ENCODE data around the gene ERGIC3.
"Not testable (repeated sequence)": the region's sequence is repeated elsewhere in the genome, so short reads cannot be mapped to it uniquely, and the experiment has no call there.

The ERGIC3 gene

DNA sequence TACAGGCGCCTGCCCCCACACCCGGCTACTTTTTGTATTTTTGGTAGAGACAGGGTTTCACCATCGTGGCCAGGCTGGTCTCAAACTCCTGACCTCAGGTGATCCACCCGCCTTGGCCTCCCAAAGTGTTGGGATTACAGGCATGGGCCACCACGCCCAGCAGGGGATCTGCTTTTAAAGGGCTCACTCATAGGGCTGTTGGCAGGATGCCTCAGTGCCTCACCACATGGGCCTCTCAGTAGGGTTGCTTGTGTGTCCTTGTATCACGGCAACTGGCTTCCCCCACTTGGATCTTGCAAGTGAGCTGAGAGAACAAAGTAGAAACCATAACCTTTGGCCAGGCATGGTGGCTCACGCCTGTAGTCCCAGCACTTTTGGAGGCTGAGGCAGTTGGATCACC, 3.1 kb downstream of the ERGIC3 start:
- H3K9me3 ChIP-seq (ENCODE audit: control insufficient read depth in 1 of 2, low read length in 2 of 2); H3K27me3 ChIP-seq (ENCODE audit: control insufficient read depth in 1 of 2, insufficient read depth in 2 of 2, low read length in 2 of 2); H3K4me3 ChIP-seq (ENCODE audit: low read depth in 1 of 2, low read length in 2 of 2); H3K9ac ChIP-seq (ENCODE audit: low read depth in 1 of 2, low read length in 2 of 2); H3K27ac ChIP-seq (ENCODE audit: low read depth, low read length): not testable (repeated sequence)
- H3K4me1 ChIP-seq (ENCODE audit: control insufficient read depth in 1 of 2, insufficient read depth in 2 of 2, low read length in 2 of 2), result peaks cover 10 to 15% of the 10 kb centered on the region in 2 donors
- peaks cover 26 to 35% of the 10 kb centered on the region in 2 donors for H3K36me3 ChIP-seq (ENCODE audit: control insufficient read depth in 1 of 2, insufficient read depth in 2 of 2, low read length in 2 of 2)

DNA sequence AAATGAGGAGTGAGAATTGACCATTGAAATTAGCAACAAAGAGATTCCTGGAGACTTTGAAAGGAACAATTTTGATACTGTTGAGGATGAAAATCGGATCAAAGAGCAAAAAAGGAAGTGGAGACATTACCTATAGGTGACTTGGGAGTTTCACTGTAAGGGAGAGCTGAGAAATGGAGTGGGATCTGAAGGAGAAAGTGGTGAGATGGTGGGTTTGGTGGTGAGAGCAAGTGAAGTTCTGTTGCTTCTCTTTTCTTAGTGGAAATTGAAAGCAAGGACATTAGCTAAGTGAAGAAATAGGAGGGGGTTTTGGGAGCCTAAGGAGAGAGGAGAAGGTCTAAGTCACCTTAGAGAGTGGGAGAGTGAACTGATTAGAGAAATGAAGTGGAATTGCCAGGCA, 4.2 kb downstream of the ERGIC3 start:
- Histone ChIP-seq H3K9ac (ENCODE audit: low read depth in 1 of 2, low read length in 2 of 2) (no peak overlapping the region), H3K27ac (ENCODE audit: low read depth, low read length) (no peak overlapping the region), H3K4me1 (ENCODE audit: control insufficient read depth in 1 of 2, insufficient read depth in 2 of 2, low read length in 2 of 2) (peaks cover 10 to 14% of the 10 kb centered on the region in 2 donors), H3K27me3 (ENCODE audit: control insufficient read depth in 1 of 2, insufficient read depth in 2 of 2, low read length in 2 of 2) (no peaks in the 10 kb centered on the region), H3K36me3 (ENCODE audit: control insufficient read depth in 1 of 2, insufficient read depth in 2 of 2, low read length in 2 of 2) (peaks cover 29 to 43% of the 10 kb centered on the region in 2 donors), H3K4me3 (ENCODE audit: low read depth in 1 of 2, low read length in 2 of 2) (no peak overlapping the region), H3K9me3 (ENCODE audit: control insufficient read depth in 1 of 2, low read length in 2 of 2) (no peaks in the 10 kb centered on the region)

DNA sequence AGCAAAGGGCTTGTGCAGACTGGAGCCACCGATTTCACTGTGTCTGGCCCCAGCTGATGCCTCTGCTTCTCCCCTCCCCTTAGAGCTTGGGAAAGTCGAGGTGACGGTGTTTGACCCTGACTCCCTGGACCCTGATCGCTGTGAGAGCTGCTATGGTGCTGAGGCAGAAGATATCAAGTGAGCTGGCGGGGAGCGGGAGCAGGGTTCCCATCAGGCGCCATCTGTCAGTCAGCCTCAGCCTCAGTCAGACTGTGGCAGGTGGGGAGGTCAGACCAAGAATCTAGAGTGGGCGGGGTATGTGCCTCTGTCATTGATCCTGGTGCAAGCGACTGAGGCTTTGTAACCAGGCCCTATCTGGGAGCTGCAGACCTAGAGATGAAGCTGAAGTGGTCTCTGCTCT, 5.5 kb downstream of the ERGIC3 start:
- Histone ChIP-seq H3K4me1 (ENCODE audit: control insufficient read depth in 1 of 2, insufficient read depth in 2 of 2, low read length in 2 of 2) (peaks cover 6 to 9% of the 10 kb centered on the region in 2 donors), H3K27ac (ENCODE audit: low read depth, low read length) (no peak overlapping the region), H3K9ac (ENCODE audit: low read depth in 1 of 2, low read length in 2 of 2) (no peak overlapping the region), H3K9me3 (ENCODE audit: control insufficient read depth in 1 of 2, low read length in 2 of 2) (no peaks in the 10 kb centered on the region), H3K36me3 (ENCODE audit: control insufficient read depth in 1 of 2, insufficient read depth in 2 of 2, low read length in 2 of 2) (peaks cover 30 to 55% of the 10 kb centered on the region in 2 donors), H3K27me3 (ENCODE audit: control insufficient read depth in 1 of 2, insufficient read depth in 2 of 2, low read length in 2 of 2) (no peaks in the 10 kb centered on the region), H3K4me3 (ENCODE audit: low read depth in 1 of 2, low read length in 2 of 2) (no peak overlapping the region)

DNA sequence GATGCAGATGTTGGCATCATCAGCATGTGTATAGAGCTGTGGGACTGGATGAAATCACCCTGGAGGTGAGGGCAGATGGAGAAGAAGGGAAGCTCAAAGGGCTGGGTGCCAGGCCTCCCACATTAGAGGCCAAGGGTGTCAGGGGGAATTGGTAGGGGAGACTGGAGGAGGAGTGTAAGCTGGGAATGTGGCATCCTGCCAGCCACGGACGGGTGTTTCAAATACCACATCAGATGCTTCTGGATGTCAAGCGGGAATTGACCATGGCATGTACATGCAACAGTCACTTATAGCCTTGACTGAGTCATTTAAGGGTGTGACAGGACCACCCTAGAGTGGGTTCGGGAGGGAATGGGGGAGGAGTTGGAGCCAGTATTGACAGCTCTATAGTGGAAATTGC, 9.6 kb downstream of the ERGIC3 start:
- Histone ChIP-seq H3K36me3 (ENCODE audit: control insufficient read depth in 1 of 2, insufficient read depth in 2 of 2, low read length in 2 of 2) (peaks cover 43 to 82% of the 10 kb centered on the region in 2 donors), H3K9ac (ENCODE audit: low read depth in 1 of 2, low read length in 2 of 2) (no peak overlapping the region)

DNA sequence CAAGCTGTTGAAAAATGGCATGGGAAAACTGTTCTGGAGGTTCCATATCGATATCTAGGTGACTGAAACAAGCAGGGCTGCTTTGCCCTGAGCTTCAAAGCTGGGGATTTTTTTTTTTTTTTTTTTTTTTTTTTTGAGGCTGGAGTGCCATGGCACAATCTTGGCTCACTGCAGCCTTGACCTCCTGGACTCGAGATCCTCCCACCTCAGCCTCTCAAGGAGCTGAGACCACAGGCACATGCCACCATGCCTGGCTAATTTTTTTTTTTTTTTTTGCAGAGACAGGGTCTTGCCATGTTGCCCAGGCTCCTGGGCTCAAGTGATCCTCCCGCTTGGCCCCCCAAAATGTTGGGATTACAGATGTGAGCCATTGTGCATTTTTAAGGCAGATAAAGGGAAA, 11.0 kb downstream of the ERGIC3 start:
- no peak overlapping the region for H3K9ac ChIP-seq (ENCODE audit: low read depth in 1 of 2, low read length in 2 of 2)
- no peaks in the 10 kb centered on the region for H3K4me1 ChIP-seq (ENCODE audit: control insufficient read depth in 1 of 2, insufficient read depth in 2 of 2, low read length in 2 of 2)
- H3K27me3 ChIP-seq (ENCODE audit: control insufficient read depth in 1 of 2, insufficient read depth in 2 of 2, low read length in 2 of 2), result no peaks in the 10 kb centered on the region
- no peak overlapping the region for H3K27ac ChIP-seq (ENCODE audit: low read depth, low read length)
- peaks cover 36 to 88% of the 10 kb centered on the region in 2 donors for H3K36me3 ChIP-seq (ENCODE audit: control insufficient read depth in 1 of 2, insufficient read depth in 2 of 2, low read length in 2 of 2)
- H3K4me3 ChIP-seq (ENCODE audit: low read depth in 1 of 2, low read length in 2 of 2), result no peak overlapping the region
- no peaks in the 10 kb centered on the region for H3K9me3 ChIP-seq (ENCODE audit: control insufficient read depth in 1 of 2, low read length in 2 of 2)

More for the DNA sequence above, 9.6 kb downstream of the ERGIC3 start:
- Histone ChIP-seq H3K4me3 (ENCODE audit: low read depth in 1 of 2, low read length in 2 of 2) (no peak overlapping the region), H3K4me1 (ENCODE audit: control insufficient read depth in 1 of 2, insufficient read depth in 2 of 2, low read length in 2 of 2) (no peaks in the 10 kb centered on the region), H3K9me3 (ENCODE audit: control insufficient read depth in 1 of 2, low read length in 2 of 2) (no peaks in the 10 kb centered on the region), H3K27ac (ENCODE audit: low read depth, low read length) (no peak overlapping the region), H3K27me3 (ENCODE audit: control insufficient read depth in 1 of 2, insufficient read depth in 2 of 2, low read length in 2 of 2) (no peaks in the 10 kb centered on the region)

DNA sequence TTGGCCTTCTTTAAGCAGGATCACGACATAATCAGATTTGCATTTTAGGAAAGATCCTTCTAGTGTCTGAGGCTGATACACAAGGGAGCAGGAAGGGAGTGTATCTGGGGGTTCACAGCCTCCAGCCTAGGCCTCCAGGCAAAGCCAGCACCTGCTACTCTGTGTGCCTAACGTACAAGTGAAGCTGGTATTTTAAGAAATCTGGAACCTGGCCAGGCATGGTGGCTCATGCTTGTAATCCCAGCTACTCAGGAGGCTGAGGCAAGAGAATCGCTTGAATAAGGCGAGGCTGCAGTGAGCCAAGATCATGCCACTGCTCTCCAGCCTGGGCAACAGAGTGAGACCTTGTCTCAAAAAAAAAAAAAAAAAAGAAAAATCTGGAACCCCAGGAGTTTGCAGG, 13.6 kb downstream of the ERGIC3 start:
- Histone ChIP-seq H3K36me3 (ENCODE audit: control insufficient read depth in 1 of 2, insufficient read depth in 2 of 2, low read length in 2 of 2) (peaks cover 19 to 69% of the 10 kb centered on the region in 2 donors), H3K4me1 (ENCODE audit: control insufficient read depth in 1 of 2, insufficient read depth in 2 of 2, low read length in 2 of 2) (peaks cover 8 to 15% of the 10 kb centered on the region in 2 donors)
- not testable (repeated sequence) for H3K9ac ChIP-seq (ENCODE audit: low read depth in 1 of 2, low read length in 2 of 2); H3K4me3 ChIP-seq (ENCODE audit: low read depth in 1 of 2, low read length in 2 of 2); H3K27ac ChIP-seq (ENCODE audit: low read depth, low read length); H3K27me3 ChIP-seq (ENCODE audit: control insufficient read depth in 1 of 2, insufficient read depth in 2 of 2, low read length in 2 of 2); H3K9me3 ChIP-seq (ENCODE audit: control insufficient read depth in 1 of 2, low read length in 2 of 2)

DNA sequence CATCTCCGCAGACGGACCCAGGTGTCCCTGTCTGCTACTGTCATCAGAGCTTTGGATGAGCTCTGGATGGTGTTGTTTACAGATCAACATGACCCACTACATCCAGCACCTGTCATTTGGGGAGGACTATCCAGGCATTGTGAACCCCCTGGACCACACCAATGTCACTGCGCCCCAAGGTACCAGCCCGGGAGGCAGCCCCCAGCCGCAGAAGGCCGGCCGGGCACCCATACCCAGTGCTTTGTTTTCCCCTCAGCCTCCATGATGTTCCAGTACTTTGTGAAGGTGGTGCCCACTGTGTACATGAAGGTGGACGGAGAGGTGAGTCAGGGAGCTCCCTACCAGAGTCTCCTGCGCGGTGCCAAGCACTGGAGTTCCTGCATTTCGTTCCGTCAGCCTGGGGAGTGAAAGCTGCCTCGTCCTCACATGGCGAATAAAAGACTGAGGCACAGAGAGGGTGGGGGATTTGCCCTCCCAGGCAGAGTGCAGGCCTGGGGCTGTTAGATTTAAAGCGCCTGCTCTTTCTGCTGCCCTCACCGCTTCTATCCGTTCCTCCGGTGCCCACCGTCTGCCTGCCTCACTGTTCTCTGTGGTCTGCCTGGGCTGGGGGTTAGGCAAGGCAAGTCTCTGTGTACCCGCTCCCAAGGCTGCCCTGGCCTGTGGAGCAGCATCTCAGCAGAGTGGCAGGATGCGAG, 14.2 kb downstream of the ERGIC3 start:
- Histone ChIP-seq H3K4me3 (ENCODE audit: low read depth in 1 of 2, low read length in 2 of 2) (no peak overlapping the region), H3K4me1 (ENCODE audit: control insufficient read depth in 1 of 2, insufficient read depth in 2 of 2, low read length in 2 of 2) (peaks cover 8 to 16% of the 10 kb centered on the region in 2 donors), H3K36me3 (ENCODE audit: control insufficient read depth in 1 of 2, insufficient read depth in 2 of 2, low read length in 2 of 2) (peaks cover 19 to 64% of the 10 kb centered on the region in 2 donors), H3K9ac (ENCODE audit: low read depth in 1 of 2, low read length in 2 of 2) (no peak overlapping the region), H3K27ac (ENCODE audit: low read depth, low read length) (no peak overlapping the region), H3K27me3 (ENCODE audit: control insufficient read depth in 1 of 2, insufficient read depth in 2 of 2, low read length in 2 of 2) (no peaks in the 10 kb centered on the region), H3K9me3 (ENCODE audit: control insufficient read depth in 1 of 2, low read length in 2 of 2) (no peaks in the 10 kb centered on the region)

DNA sequence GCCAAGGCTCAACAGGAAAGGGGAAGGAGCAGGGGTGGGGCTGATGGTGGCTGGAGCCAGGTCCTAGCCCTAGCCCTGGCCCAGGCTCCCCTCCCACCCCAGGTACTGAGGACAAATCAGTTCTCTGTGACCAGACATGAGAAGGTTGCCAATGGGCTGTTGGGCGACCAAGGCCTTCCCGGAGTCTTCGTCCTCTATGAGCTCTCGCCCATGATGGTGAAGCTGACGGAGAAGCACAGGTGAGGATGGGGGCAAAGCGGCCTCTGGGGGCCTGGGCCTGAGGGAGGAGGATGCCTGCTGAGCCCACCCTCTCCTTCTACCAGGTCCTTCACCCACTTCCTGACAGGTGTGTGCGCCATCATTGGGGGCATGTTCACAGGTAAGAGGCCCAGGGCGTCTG, 15.0 kb downstream of the ERGIC3 start:
- Histone ChIP-seq H3K36me3 (ENCODE audit: control insufficient read depth in 1 of 2, insufficient read depth in 2 of 2, low read length in 2 of 2) (peaks cover 19 to 56% of the 10 kb centered on the region in 2 donors), H3K27ac (ENCODE audit: low read depth, low read length) (no peak overlapping the region), H3K9ac (ENCODE audit: low read depth in 1 of 2, low read length in 2 of 2) (no peak overlapping the region), H3K4me1 (ENCODE audit: control insufficient read depth in 1 of 2, insufficient read depth in 2 of 2, low read length in 2 of 2) (peaks cover 8 to 20% of the 10 kb centered on the region in 2 donors), H3K4me3 (ENCODE audit: low read depth in 1 of 2, low read length in 2 of 2) (no peak overlapping the region), H3K9me3 (ENCODE audit: control insufficient read depth in 1 of 2, low read length in 2 of 2) (no peaks in the 10 kb centered on the region), H3K27me3 (ENCODE audit: control insufficient read depth in 1 of 2, insufficient read depth in 2 of 2, low read length in 2 of 2) (no peaks in the 10 kb centered on the region)

DNA sequence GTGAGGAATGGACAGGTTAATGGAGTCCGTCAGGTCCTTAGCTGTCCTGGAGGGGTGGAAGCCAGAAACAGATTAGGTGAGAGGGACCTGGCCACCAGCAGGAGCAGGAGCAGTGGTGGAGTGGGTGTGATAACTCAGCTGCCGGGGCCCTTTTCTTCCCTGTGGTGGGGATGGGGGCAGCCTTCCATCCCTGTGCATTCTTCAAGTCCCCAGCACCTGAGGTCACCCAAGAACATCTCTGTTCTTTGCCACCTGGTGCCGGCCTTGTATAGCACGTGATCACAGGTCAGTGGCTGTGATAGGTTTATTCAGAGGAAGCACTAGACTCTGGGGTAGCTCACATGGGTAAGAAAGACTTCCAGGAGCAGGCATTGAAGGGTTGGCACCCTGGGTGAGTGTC, 16.6 kb downstream of the ERGIC3 start:
- Histone ChIP-seq H3K4me1 (ENCODE audit: control insufficient read depth in 1 of 2, insufficient read depth in 2 of 2, low read length in 2 of 2) (peaks cover 8 to 20% of the 10 kb centered on the region in 2 donors), H3K36me3 (ENCODE audit: control insufficient read depth in 1 of 2, insufficient read depth in 2 of 2, low read length in 2 of 2) (peaks cover 15 to 41% of the 10 kb centered on the region in 2 donors), H3K9ac (ENCODE audit: low read depth in 1 of 2, low read length in 2 of 2) (no peak overlapping the region), H3K4me3 (ENCODE audit: low read depth in 1 of 2, low read length in 2 of 2) (no peak overlapping the region), H3K27ac (ENCODE audit: low read depth, low read length) (no peak overlapping the region), H3K27me3 (ENCODE audit: control insufficient read depth in 1 of 2, insufficient read depth in 2 of 2, low read length in 2 of 2) (no peaks in the 10 kb centered on the region), H3K9me3 (ENCODE audit: control insufficient read depth in 1 of 2, low read length in 2 of 2) (no peaks in the 10 kb centered on the region)

DNA sequence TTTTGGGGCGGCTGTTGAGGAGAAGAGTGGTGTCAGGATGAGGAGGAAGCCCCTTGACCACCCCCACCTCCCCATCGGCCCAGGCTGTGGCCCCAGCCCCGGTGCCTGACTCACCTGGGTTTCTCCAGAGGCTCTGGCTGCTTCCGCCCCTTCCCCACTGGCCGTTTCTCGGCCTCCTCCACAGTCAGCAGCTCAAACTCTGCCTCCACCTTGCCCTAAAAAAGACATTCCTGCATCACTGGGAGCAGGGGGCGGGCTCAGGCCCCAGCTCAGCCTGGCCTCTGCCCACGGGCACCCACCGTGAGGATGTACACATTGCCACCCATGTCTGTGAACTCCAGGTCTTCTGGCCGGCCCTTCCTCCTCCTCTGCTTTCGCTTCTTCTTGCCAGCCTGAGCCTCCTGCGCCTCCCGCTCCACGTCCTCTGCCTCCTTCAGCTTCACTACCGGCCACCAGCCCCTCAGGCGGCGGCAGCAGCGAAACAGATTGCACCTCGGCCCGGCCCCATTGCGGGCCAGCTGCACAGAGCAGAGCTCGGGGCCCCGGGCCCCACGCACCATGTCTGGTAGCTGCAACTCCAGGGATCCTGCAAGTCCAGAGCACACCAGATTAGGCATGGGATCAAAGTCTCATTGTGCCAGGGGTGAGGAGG, 17.3 kb downstream of the ERGIC3 start:
- peaks cover 15 to 34% of the 10 kb centered on the region in 2 donors for H3K36me3 ChIP-seq (ENCODE audit: control insufficient read depth in 1 of 2, insufficient read depth in 2 of 2, low read length in 2 of 2)
- peaks cover 8 to 20% of the 10 kb centered on the region in 2 donors for H3K4me1 ChIP-seq (ENCODE audit: control insufficient read depth in 1 of 2, insufficient read depth in 2 of 2, low read length in 2 of 2)
- H3K4me3 ChIP-seq (ENCODE audit: low read depth in 1 of 2, low read length in 2 of 2), result peak overlapping the region in 1 of 2 donors; percentile 4
- H3K27ac ChIP-seq (ENCODE audit: low read depth, low read length), result no peak overlapping the region
- H3K27me3 ChIP-seq (ENCODE audit: control insufficient read depth in 1 of 2, insufficient read depth in 2 of 2, low read length in 2 of 2), result no peaks in the 10 kb centered on the region
- no peaks in the 10 kb centered on the region for H3K9me3 ChIP-seq (ENCODE audit: control insufficient read depth in 1 of 2, low read length in 2 of 2)
- H3K9ac ChIP-seq (ENCODE audit: low read depth in 1 of 2, low read length in 2 of 2), result no peak overlapping the region
